Measurements from ENCODE around the gene NFATC2.

DNA sequence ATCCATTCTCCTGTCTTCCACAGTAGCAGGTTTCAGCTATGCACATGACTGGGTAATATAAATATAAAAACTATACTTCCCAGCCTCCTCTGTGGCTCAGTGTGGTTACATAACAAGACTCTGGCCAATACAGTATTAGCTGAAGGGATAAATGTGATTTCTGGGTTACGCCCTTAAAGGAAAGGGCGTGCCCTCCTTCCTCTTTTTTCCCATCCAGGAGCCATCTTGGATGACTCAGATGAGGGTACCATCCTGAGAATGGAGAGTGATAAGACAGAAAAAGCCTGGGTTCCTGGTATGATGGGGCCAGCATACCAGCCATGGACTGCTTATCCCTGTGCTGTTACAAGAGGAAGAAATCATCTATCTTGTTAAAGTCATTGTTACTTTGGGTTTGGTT, 123.3 kb downstream of the NFATC2 start:
- TF ChIP-seq SALL2 (tag by site-specific recombination; IDR thresholded peaks at IDR 0.05; ENCODE audit: borderline replicate concordance) (no peak), ZNF335 (tag by site-specific recombination; conservative IDR thresholded peaks at IDR 0.05) (no peak), BCL11A (tag by site-specific recombination; IDR thresholded peaks at IDR 0.05; ENCODE audit: low read depth) (no peak), ZNF266 (tag by site-specific recombination; IDR thresholded peaks at IDR 0.05; ENCODE audit: low read depth) (no peak), ZSCAN4 (tag by site-specific recombination; IDR thresholded peaks at IDR 0.05) (no peak), RBAK (tag by site-specific recombination; IDR thresholded peaks at IDR 0.05) (no peak), ZNF404 (tag by site-specific recombination; IDR thresholded peaks at IDR 0.05) (no peak), ZNF768 (tag by site-specific recombination; IDR thresholded peaks at IDR 0.05) (no peak), ZNF302 (tag by site-specific recombination; IDR thresholded peaks at IDR 0.05; ENCODE audit: low read depth) (no peak), ZNF132 (tag by site-specific recombination; IDR thresholded peaks at IDR 0.05; ENCODE audit: borderline replicate concordance) (no peak), CTCF (tag by site-specific recombination; IDR thresholded peaks at IDR 0.05) (no peak), GLIS1 (tag by site-specific recombination; IDR thresholded peaks at IDR 0.05) (no peak), ZNF398 (tag by site-specific recombination; IDR thresholded peaks at IDR 0.05) (no peak)
- TF ChIP-seq, protein P1, sequence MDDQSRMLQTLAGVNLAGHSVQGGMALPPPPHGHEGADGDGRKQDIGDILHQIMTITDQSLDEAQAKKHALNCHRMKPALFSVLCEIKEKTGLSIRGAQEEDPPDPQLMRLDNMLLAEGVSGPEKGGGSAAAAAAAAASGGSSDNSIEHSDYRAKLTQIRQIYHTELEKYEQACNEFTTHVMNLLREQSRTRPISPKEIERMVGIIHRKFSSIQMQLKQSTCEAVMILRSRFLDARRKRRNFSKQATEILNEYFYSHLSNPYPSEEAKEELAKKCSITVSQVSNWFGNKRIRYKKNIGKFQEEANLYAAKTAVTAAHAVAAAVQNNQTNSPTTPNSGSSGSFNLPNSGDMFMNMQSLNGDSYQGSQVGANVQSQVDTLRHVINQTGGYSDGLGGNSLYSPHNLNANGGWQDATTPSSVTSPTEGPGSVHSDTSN (CRISPR knock-in tag; IDR thresholded peaks at IDR 0.05): no peak

Data from HEK293 (cell line).